Fibroblast of pulmonary artery (primary cell): ENCODE measurements around the gene FLACC1.

Experiments used
- DNase-seq: peaks from one replicate; pipeline ENCODE4 v3.0.0-alpha.2; 2010; ENCODE audit warnings: low read depth
- H3K4me3 ChIP-seq: replicated peaks from 2 replicates; pipeline ENCODE4 v1.5.1; 2011; ENCODE audit warnings: low read depth, mild to moderate bottlenecking, control low read depth, low read length, moderate library complexity
- CTCF ChIP-seq: IDR thresholded peaks from 2 replicates; pipeline ENCODE4 v1.5.1; 2011; ENCODE audit warnings: mild to moderate bottlenecking, control low read depth, low read length, inconsistent platforms; ENCODE audit errors: missing control alignments

Gene FLACC1, protein sequence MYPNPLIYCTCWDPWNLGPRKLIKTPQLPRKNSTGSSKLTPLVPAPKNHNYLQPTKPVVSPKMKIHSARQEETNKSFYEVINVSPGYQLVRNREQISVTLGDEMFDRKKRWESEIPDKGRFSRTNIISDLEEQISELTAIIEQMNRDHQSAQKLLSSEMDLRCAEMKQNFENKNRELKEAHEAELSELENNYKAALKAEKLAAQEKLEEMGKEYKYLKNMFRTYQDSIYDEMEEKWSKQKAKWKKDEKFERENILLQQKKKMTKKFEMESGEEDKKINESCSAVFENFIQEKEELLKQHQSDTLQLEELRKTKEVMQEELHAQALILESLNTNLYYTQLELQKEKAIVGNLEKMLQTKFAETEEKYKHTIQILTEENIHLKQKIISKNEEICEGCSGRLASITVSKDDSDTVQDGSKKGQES

GRCh38 chr2:201357221-201357620 lies at the start of gene FLACC1:
TSS of gene FLACC1 (minus strand) at chr2:201357345. CDS start at chr2:201351404, 5,941 bp downstream.
- no peak within 1 kb of the TSS for H3K4me3 ChIP-seq
- TF ChIP-seq CTCF: no peak
- DNase-seq: peak; percentile 82

GRCh38 chr2:201406077-201406662 lies 49.0 kb upstream of the FLACC1 start:
- peak overlapping the region; percentile 31 for H3K4me3 ChIP-seq
- DNase-seq: peak; percentile 93
- TF ChIP-seq CTCF: no peak

DNA sequence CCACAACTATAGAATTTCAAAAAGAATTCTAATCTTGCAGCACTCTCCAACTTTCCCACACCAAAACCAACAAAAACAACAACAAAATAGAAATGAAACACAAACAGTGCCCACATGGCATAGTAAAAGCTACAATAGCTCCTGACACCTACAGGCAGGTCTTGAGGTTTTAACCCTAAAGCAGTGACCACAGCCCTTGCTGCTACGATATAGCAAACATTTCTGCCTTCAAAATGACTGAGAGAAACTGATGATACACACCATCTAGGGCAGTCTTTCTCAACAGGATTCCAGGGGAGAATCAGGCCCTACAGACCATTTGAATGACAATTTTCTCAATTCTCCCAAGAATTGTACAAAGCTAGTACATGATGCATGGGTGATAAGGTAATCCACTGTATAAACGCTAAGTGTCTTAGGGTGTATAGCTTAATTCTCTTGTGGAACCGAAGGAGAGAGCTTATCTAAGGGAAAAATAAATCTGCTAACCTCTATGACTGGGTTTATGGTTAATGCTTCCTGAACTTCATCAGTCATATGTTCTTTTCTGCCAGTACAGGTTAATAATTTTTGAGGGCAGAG lies 47.6 kb upstream of the FLACC1 start:
- TF ChIP-seq CTCF: no peak
- no peak overlapping the region for H3K4me3 ChIP-seq
- DNase-seq: no peak

DNA sequence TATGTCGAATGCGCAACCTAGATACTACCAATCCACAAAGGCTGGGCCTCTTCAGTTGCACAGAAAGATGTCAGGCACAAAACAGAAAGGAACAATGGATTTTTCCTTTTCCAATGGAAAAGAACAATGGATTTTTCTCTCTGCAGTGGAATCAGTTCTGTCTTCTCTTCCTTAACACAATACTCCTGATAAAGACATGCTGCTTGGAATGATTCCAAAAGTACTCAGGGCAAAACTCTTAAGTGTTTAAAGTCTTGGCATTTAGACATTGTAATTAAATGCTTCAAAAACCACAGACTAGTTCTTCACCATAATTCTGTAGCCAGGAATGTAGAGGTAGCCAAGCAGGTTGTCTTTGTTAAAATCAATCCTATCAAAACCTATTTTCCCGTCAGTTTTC lies 46.7 kb upstream of the FLACC1 start:
- TF ChIP-seq CTCF: no peak
- H3K4me3 ChIP-seq: no peak overlapping the region
- peak; percentile 73 for DNase-seq

DNA sequence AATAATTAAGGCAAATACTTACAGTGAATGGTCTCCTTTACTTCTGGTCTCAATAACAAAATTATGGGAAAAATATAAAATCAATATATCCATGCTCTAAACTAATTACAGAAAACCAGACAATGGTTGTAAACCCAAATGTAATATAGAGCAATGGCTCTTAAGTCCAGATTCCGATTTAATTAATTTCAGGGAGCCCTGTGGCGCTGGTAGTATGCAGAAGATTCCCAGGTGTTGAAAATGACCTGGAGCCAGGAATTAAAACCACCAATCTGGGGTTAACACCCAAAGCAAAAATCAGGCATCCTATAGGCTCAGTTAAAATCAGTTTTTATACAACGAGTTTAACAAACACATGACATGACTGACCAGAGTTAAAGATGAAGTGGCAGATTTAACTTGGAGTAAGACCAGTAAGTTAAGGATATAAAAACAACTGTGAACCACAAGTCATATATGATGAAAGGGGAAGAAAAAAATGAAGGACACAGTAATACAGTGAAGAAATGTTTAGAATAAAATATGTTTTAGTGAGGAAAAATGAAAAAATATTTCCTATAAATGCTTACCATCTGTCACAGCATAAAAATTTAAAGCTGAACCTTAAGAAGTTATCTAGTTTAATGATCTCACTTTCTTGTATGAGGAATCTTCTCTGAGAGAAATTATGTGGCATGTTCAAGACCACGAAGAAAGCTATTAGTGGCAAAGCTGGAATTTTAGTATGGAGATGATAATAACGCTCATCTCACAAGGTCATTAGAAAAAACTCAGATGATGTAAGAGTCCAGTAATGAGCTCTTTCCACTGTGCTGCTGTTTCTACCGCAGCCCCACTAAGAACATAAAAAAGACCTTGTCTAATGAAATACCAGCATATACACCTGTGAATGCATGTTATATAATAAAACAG lies 45.8 kb upstream of the FLACC1 start:
- no peak overlapping the region for H3K4me3 ChIP-seq
- peak; percentile 22 for DNase-seq
- no peak for TF ChIP-seq CTCF

DNA sequence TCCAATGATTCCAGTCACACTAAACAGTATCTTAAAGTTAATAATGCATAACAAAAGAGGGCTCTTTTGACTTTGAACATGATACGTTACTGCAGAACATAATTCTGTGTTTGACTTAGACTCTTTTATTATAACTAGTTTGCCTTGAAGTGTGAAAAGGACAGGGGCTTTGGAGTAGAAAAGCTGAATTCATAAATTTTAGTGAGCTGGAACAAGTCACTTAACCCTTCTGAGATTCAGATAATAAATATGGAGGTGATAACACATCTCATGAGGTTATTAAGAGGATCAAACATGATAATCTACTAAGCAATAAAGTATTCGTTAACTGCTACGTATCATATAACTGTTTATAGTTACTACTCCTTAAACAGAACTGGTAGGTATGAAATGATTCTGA lies 44.7 kb upstream of the FLACC1 start:
- no peak for TF ChIP-seq CTCF
- no peak overlapping the region for H3K4me3 ChIP-seq
- no peak for DNase-seq
